ENCODE measurements around the gene NAPG. TPM values are rescaled to one million over a fixed set of nuclear protein-coding genes. Genes with fewer than 3 reads are reported as not detected.
A peak's percentile ranks its signal among the peaks of the same experiment; 100 is the strongest.

The NAPG gene
- total and polyA plus RNA-seq, 9 of the 15 experiments (the other 6 are each of a cell fraction or from before 2014, with no cell fraction given), result 31.6 to 63.3 (median 50.9) TPM

- Histone ChIP-seq H4K20me1 (replicated peaks; ENCODE audit: control insufficient read depth, insufficient read depth, low read length) (no peaks in the 10 kb centered on the region), H2AFZ (ENCODE audit: low read depth, low read length) (peak overlapping the region; percentile 75), H3K4me3 (no peak overlapping the region), H3K27ac (ENCODE audit: extremely low read depth, low read depth, low read length) (no peak overlapping the region), H3K4me2 (ENCODE audit: insufficient read depth, low read length) (no peak overlapping the region), H3K79me2 (ENCODE audit: control insufficient read depth, insufficient read depth, low read length) (no peaks in the 10 kb centered on the region), H3K9ac (ENCODE audit: insufficient read depth in 1 of 2, low read depth in 2 of 2, low read length in 2 of 2) (no peak overlapping the region), H3K4me1 (replicated peaks in 1 of 2; ENCODE audit: control insufficient read depth in 2 of 2, insufficient read depth in 2 of 2, low read length in 2 of 2) (peaks cover 15 to 18% of the 10 kb centered on the region in 2 experiments), H3K27me3 (ENCODE audit: control insufficient read depth in 2 of 2, insufficient read depth in 2 of 2, low read length in 2 of 2) (no peaks in the 10 kb centered on the region), H3K9me1 (ENCODE audit: control insufficient read depth, insufficient read depth, low read length) (no peaks in the 10 kb centered on the region), H3K9me3 (replicated peaks; ENCODE audit: control insufficient read depth, insufficient read depth, low read depth, low read length) (0 out of 2 replicates have a peak, but pooled peaks cover 3% of the 10 kb centered on the region), H3K36me3 (ENCODE audit: control insufficient read depth, insufficient read depth, low read length) (no peaks in the 10 kb centered on the region)
- WGBS (ENCODE audit: insufficient coverage, low coverage, missing lambda C conversion rate), result 58% methylated on average over 3 of the region's 3 CpGs
- no TSS peak for BruUV-seq (replicated peaks)
- no peak for DNase-seq (ENCODE audit: extremely low read depth in 1 of 4, low spot score in 3 of 4)
- ChIA-PET POLR2A (interaction anchor here (0.7 kb wide), 1 partner anchor 36 kb away, joined by 3 read pairs; no protein-coding TSS in a partner anchor), CTCF (ENCODE audit: low intra/inter-chr PET ratio) (interaction anchor here (0.6 kb wide), 1 partner anchor 101 kb away, joined by 4 read pairs; no protein-coding TSS in a partner anchor)
- in situ Hi-C loops (cut with MboI) (loop anchor here (25.0 kb wide), 1 partner anchor 996 kb away; no protein-coding TSS in a partner anchor), intact Hi-C loops (cut with micrococcal nuclease) (loop anchor here (10.0 kb wide), 1 partner anchor 218 kb away; no protein-coding TSS in a partner anchor)
- FAIRE-seq, result peak; percentile 52
- no peak for ATAC-seq
- TF ChIP-seq MIER1 (IDR thresholded peaks at IDR 0.05; ENCODE audit: low read depth) (no peak), ZNF395 (CRISPR knock-in tag; IDR thresholded peaks at IDR 0.05) (no peak), ZBTB11 (CRISPR knock-in tag; IDR thresholded peaks at IDR 0.05) (no peak), SFPQ (IDR thresholded peaks at IDR 0.05; ENCODE audit: low read depth, low read length) (no peak), NR2F6 (CRISPR knock-in tag; IDR thresholded peaks at IDR 0.05) (no peak), PKNOX1 (IDR thresholded peaks at IDR 0.05) (no peak), MITF (IDR thresholded peaks at IDR 0.05) (no peak), CHD1 (IDR thresholded peaks at IDR 0.05; ENCODE audit: low read length) (no peak), ZFP91 (CRISPR knock-in tag; IDR thresholded peaks at IDR 0.05) (no peak)
These were observed 40.6 kb downstream of the NAPG start for GRCh38 chr18:10566390-10566789.
